ENCODE data around the gene ORC3.

- no peak for TF ChIP-seq CTCF (IDR thresholded peaks at IDR 0.05; ENCODE audit: extremely low read depth in 1 of 2, insufficient read depth in 1 of 2, low read depth in 1 of 2, low read length in 2 of 2)
- no peak for TF ChIP-seq FOS (IDR thresholded peaks at IDR 0.05; ENCODE audit: borderline replicate concordance, insufficient read depth, low read length)
- no peak for TF ChIP-seq POLR2A (IDR thresholded peaks at IDR 0.05; ENCODE audit: low read depth, low read length)
- TF ChIP-seq EZH2 (IDR thresholded peaks at IDR 0.05; ENCODE audit: borderline replicate concordance, low read depth, low read length, severe bottlenecking) = no peak
- TF ChIP-seq JUN (IDR thresholded peaks at IDR 0.05; ENCODE audit: borderline replicate concordance, insufficient read depth, insufficient read length, low read depth) = no peak
- no peak for TF ChIP-seq POLR2AphosphoS5 (IDR thresholded peaks at IDR 0.05; ENCODE audit: insufficient read depth, low read depth, low read length)
These were observed 94.0 kb downstream of the ORC3 start for GRCh38 chr6:87683890-87684289.
